ENCODE results near the gene ITGAD.
"Not testable (repeated sequence)": the region's sequence is repeated elsewhere in the genome, so short reads cannot be mapped to it uniquely, and the experiment has no call there.

ITGAD gene

GRCh38 chr16:31403590-31404352, 10.6 kb downstream of the ITGAD start:
- no peak overlapping the region for H3K9ac ChIP-seq (ENCODE audit: low read depth, low read length)
- no peaks in the 10 kb centered on the region; the same call in 1 of the 2 replicates for H3K9me3 ChIP-seq (ENCODE audit: control insufficient read depth, insufficient read depth, low read length)
- H3K36me3 ChIP-seq (ENCODE audit: insufficient read depth, low read length): no peaks in the 10 kb centered on the region
- no peaks in the 10 kb centered on the region for H3K4me1 ChIP-seq (ENCODE audit: insufficient read depth, low read length)

- Histone ChIP-seq H3K9me3 (ENCODE audit: control insufficient read depth, insufficient read depth, low read length) (no peaks in the 10 kb centered on the region), H3K4me1 (ENCODE audit: insufficient read depth, low read length) (no peaks in the 10 kb centered on the region), H3K9ac (ENCODE audit: low read depth, low read length) (no peak overlapping the region; the same call in 1 of the 2 replicates), H3K36me3 (ENCODE audit: insufficient read depth, low read length) (no peaks in the 10 kb centered on the region)
Observed at GRCh38 chr16:31404353-31405064, 11.4 kb downstream of the ITGAD start.

- Histone ChIP-seq H3K36me3 (ENCODE audit: insufficient read depth, low read length) (no peaks in the 10 kb centered on the region), H3K9me3 (ENCODE audit: control insufficient read depth, insufficient read depth, low read length) (no peaks in the 10 kb centered on the region), H3K9ac (ENCODE audit: low read depth, low read length) (no peak overlapping the region), H3K4me1 (ENCODE audit: insufficient read depth, low read length) (no peaks in the 10 kb centered on the region)
Observed at GRCh38 chr16:31407406-31407805, 14.3 kb downstream of the ITGAD start.

- no peak overlapping the region for H3K9ac ChIP-seq (ENCODE audit: low read depth, low read length)
- no peaks in the 10 kb centered on the region for H3K9me3 ChIP-seq (ENCODE audit: control insufficient read depth, insufficient read depth, low read length)
- no peaks in the 10 kb centered on the region for H3K36me3 ChIP-seq (ENCODE audit: insufficient read depth, low read length)
- no peaks in the 10 kb centered on the region for H3K4me1 ChIP-seq (ENCODE audit: insufficient read depth, low read length)
Observed at GRCh38 chr16:31409433-31409832, 16.3 kb downstream of the ITGAD start.

GRCh38 chr16:31410082-31410481, 16.9 kb downstream of the ITGAD start:
- no peaks in the 10 kb centered on the region for H3K36me3 ChIP-seq (ENCODE audit: insufficient read depth, low read length)
- H3K9me3 ChIP-seq (ENCODE audit: control insufficient read depth, insufficient read depth, low read length): no peaks in the 10 kb centered on the region
- no peaks in the 10 kb centered on the region for H3K4me1 ChIP-seq (ENCODE audit: insufficient read depth, low read length)
- no peak overlapping the region for H3K9ac ChIP-seq (ENCODE audit: low read depth, low read length)

GRCh38 chr16:31411024-31411844, 18.1 kb downstream of the ITGAD start:
- Histone ChIP-seq H3K36me3 (ENCODE audit: insufficient read depth, low read length) (no peaks in the 10 kb centered on the region), H3K9ac (ENCODE audit: low read depth, low read length) (no peak overlapping the region), H3K4me1 (ENCODE audit: insufficient read depth, low read length) (no peaks in the 10 kb centered on the region)

GRCh38 chr16:31412750-31413149, 19.6 kb downstream of the ITGAD start:
- Histone ChIP-seq H3K4me1 (ENCODE audit: insufficient read depth, low read length) (no peaks in the 10 kb centered on the region), H3K36me3 (ENCODE audit: insufficient read depth, low read length) (no peaks in the 10 kb centered on the region), H3K9ac (ENCODE audit: low read depth, low read length) (no peak overlapping the region), H3K9me3 (ENCODE audit: control insufficient read depth, insufficient read depth, low read length) (no peaks in the 10 kb centered on the region)

More at GRCh38 chr16:31411024-31411844, 18.1 kb downstream of the ITGAD start:
- no peaks in the 10 kb centered on the region for H3K9me3 ChIP-seq (ENCODE audit: control insufficient read depth, insufficient read depth, low read length)

- Histone ChIP-seq H3K9ac (ENCODE audit: low read depth, low read length) (no peak overlapping the region), H3K9me3 (ENCODE audit: control insufficient read depth, insufficient read depth, low read length) (no peaks in the 10 kb centered on the region), H3K36me3 (ENCODE audit: insufficient read depth, low read length) (no peaks in the 10 kb centered on the region), H3K4me1 (ENCODE audit: insufficient read depth, low read length) (no peaks in the 10 kb centered on the region)
Observed at GRCh38 chr16:31413381-31413780, 20.2 kb downstream of the ITGAD start.

- Histone ChIP-seq H3K9me3 (ENCODE audit: control insufficient read depth, insufficient read depth, low read length) (no peaks in the 10 kb centered on the region), H3K36me3 (ENCODE audit: insufficient read depth, low read length) (no peaks in the 10 kb centered on the region), H3K9ac (ENCODE audit: low read depth, low read length) (no peak overlapping the region)
Observed at GRCh38 chr16:31413943-31414342, 20.8 kb downstream of the ITGAD start.

GRCh38 chr16:31414706-31415105, 21.6 kb downstream of the ITGAD start:
- Histone ChIP-seq H3K4me1 (ENCODE audit: insufficient read depth, low read length) (no peaks in the 10 kb centered on the region), H3K36me3 (ENCODE audit: insufficient read depth, low read length) (no peaks in the 10 kb centered on the region), H3K9ac (ENCODE audit: low read depth, low read length) (no peak overlapping the region), H3K9me3 (ENCODE audit: control insufficient read depth, insufficient read depth, low read length) (no peaks in the 10 kb centered on the region)

More at GRCh38 chr16:31413943-31414342, 20.8 kb downstream of the ITGAD start:
- H3K4me1 ChIP-seq (ENCODE audit: insufficient read depth, low read length): no peaks in the 10 kb centered on the region

- Histone ChIP-seq H3K9ac (ENCODE audit: low read depth, low read length) (no peak overlapping the region), H3K9me3 (ENCODE audit: control insufficient read depth, insufficient read depth, low read length) (no peaks in the 10 kb centered on the region), H3K36me3 (ENCODE audit: insufficient read depth, low read length) (no peaks in the 10 kb centered on the region), H3K4me1 (ENCODE audit: insufficient read depth, low read length) (no peaks in the 10 kb centered on the region)
Observed at GRCh38 chr16:31416371-31416770, 23.2 kb downstream of the ITGAD start.

GRCh38 chr16:31417036-31417435, 23.9 kb downstream of the ITGAD start:
- not testable (repeated sequence) for H3K9me3 ChIP-seq (ENCODE audit: control insufficient read depth, insufficient read depth, low read length); H3K9ac ChIP-seq (ENCODE audit: low read depth, low read length); H3K4me1 ChIP-seq (ENCODE audit: insufficient read depth, low read length); H3K36me3 ChIP-seq (ENCODE audit: insufficient read depth, low read length)

GRCh38 chr16:31417916-31418315, 24.8 kb downstream of the ITGAD start:
- Histone ChIP-seq H3K4me1 (ENCODE audit: insufficient read depth, low read length) (no peaks in the 10 kb centered on the region), H3K9ac (ENCODE audit: low read depth, low read length) (no peak overlapping the region), H3K36me3 (ENCODE audit: insufficient read depth, low read length) (no peaks in the 10 kb centered on the region), H3K9me3 (ENCODE audit: control insufficient read depth, insufficient read depth, low read length) (no peaks in the 10 kb centered on the region)

GRCh38 chr16:31420037-31420436, 26.9 kb downstream of the ITGAD start:
- H3K9ac ChIP-seq (ENCODE audit: low read depth, low read length): no peak overlapping the region
- no peaks in the 10 kb centered on the region for H3K36me3 ChIP-seq (ENCODE audit: insufficient read depth, low read length)
- no peaks in the 10 kb centered on the region for H3K4me1 ChIP-seq (ENCODE audit: insufficient read depth, low read length)
- no peaks in the 10 kb centered on the region for H3K9me3 ChIP-seq (ENCODE audit: control insufficient read depth, insufficient read depth, low read length)
